HFFc6 (cell line): ENCODE results near the gene PRUNE2. TPM values are rescaled to one million over a fixed set of nuclear protein-coding genes. Genes with fewer than 3 reads are reported as not detected.

Experiments used
- DNase-seq: peaks from one replicate; pipeline ENCODE4 v3.0.0-alpha.2; 2018
- H3K27ac Mint-ChIP-seq: 2 replicates; pipeline ENCODE4 v1.8.0; 2020; ENCODE audit warnings: mild to moderate bottlenecking, mixed read lengths
- H3K27me3 Mint-ChIP-seq: 2 replicates; pipeline ENCODE4 v1.8.0; 2021; ENCODE audit warnings: mild to moderate bottlenecking, moderate library complexity, mixed read lengths; ENCODE audit not compliant: insufficient read depth
- H3K36me3 Mint-ChIP-seq: 2 replicates; pipeline ENCODE4 v1.8.0; 2021; ENCODE audit warnings: low read depth, mixed read lengths
- H3K4me1 Mint-ChIP-seq: 2 replicates; pipeline ENCODE4 v1.8.0; 2020; ENCODE audit warnings: low read depth, mixed read lengths
- H3K4me3 Mint-ChIP-seq: 2 replicates; pipeline ENCODE4 v1.8.0; 2020; ENCODE audit warnings: mild to moderate bottlenecking, moderate library complexity, mixed read lengths
- H3K9me3 Mint-ChIP-seq: 2 replicates; pipeline ENCODE4 v1.8.0; 2020; ENCODE audit warnings: mild to moderate bottlenecking, mixed read lengths
- CTCF ChIP-seq: fragments of 200-600 bp; sonication (generic); IDR thresholded peaks from 2 replicates; pipeline ENCODE4 v1.5.0; 2021; ENCODE audit warnings: antibody characterized with exemption, mild to moderate bottlenecking
- total RNA-seq, 6 experiments: library from RNA; stranded (reverse); fragmentation: NEBNext Ultra II Directional; extraction: Animal tissue kit (Norgen Biotek cat#: 25700); gene quantifications; 2 replicates in 1 of 6; 3 replicates in 5 of 6; pipeline ENCODE4 v1.2.3, GENCODE V29; 2021

PRUNE2 gene
- total RNA-seq, 6 experiments from 2014 or later = 0.02 to 0.29 (median 0.16) TPM; not detected in 2

DNA sequence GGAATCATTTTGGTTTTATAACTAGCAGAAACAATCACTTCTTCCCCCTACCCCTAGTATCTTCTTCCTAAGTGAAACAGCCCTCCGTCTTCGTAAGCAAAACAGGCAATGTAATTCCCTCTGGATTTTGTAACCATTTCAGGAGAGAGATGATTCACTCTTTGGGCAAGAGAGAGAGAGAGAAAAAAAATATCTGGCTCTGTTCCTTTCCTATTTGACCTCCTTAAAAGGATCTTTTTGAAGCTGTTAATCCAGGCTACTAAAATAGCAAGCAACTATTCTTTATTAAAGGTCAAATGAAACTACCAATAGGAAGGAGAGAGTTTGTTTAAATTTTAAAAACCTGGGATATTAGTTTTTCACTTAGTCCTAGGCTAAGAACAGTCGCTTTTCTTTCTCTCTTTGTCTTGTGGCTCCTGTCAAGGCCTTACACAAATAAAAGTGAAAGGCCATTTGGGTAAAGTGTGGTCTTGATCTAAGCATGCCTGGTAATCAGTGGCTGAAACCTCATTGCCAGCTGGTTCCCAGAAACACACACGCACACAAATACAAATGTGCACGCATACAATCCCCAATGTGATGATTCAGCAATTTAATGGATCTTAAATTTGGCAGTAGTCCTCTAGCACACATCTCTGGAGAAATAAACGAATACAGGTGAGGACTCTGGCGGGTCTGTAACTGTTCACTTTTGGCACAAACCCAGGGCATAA is 70.2 kb downstream of the PRUNE2 start:
- Mint-ChIP-seq H3K27me3 (peaks cover 4% of the 10 kb centered on the region), H3K27ac (peak overlapping the region; percentile 57), H3K9me3 (no peaks in the 10 kb centered on the region), H3K36me3 (no peaks in the 10 kb centered on the region), H3K4me1 (peaks cover 23% of the 10 kb centered on the region), H3K4me3 (peak overlapping the region; percentile 77)
- TF ChIP-seq CTCF = no peak
- DNase-seq = peak; percentile 47

GRCh38 chr9:76828447-76828846 is 77.5 kb downstream of the PRUNE2 start:
- H3K36me3 Mint-ChIP-seq = no peaks in the 10 kb centered on the region

DNA sequence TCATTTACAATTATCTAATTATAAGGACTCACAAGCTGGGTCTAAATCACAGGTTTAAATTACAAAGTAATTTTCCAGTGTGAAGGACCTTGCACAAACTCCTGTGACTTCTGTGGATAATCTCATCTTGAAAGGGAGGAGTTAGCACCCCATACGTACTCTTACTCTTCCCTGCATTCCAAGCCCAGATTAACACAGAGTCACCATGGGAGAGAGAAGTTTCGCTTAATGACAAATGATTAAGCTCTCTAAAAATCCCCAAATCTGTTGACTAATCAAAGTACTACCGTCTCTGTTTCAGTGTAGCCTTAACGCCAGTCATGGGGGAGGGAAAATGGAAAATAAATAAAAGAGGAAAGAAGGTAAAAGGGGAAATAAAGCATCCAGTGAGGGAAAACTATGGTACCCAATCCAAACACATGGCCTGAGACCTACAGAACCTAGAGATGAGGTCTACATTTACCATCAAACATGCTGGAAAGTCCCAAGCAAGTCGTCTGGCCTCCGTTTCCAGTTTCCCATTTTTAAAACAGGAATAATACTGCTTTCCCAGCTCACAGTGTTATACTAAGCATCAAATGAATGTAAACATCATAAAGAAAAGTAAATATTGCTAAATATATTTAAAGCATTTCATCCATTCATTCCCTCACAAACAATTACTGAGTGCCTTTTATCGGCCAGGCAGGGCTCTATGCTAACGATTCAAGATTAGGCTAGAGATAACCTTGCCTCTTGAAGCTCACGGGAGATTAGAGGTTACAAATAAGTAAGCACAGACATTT is 78.4 kb downstream of the PRUNE2 start:
- no peak for TF ChIP-seq CTCF
- Mint-ChIP-seq H3K27ac (no peak overlapping the region), H3K4me1 (no peaks in the 10 kb centered on the region), H3K9me3 (peaks cover 5% of the 10 kb centered on the region), H3K4me3 (no peak overlapping the region), H3K36me3 (no peaks in the 10 kb centered on the region), H3K27me3 (peaks cover 5% of the 10 kb centered on the region)
- DNase-seq = no peak

More at GRCh38 chr9:76828447-76828846, 77.5 kb downstream of the PRUNE2 start:
- H3K4me1 Mint-ChIP-seq = no peaks in the 10 kb centered on the region
- H3K9me3 Mint-ChIP-seq = peaks cover 5% of the 10 kb centered on the region
- peaks cover 5% of the 10 kb centered on the region for H3K27me3 Mint-ChIP-seq
- DNase-seq = no peak
- H3K27ac Mint-ChIP-seq = no peak overlapping the region
- H3K4me3 Mint-ChIP-seq = no peak overlapping the region
- TF ChIP-seq CTCF = no peak

DNA sequence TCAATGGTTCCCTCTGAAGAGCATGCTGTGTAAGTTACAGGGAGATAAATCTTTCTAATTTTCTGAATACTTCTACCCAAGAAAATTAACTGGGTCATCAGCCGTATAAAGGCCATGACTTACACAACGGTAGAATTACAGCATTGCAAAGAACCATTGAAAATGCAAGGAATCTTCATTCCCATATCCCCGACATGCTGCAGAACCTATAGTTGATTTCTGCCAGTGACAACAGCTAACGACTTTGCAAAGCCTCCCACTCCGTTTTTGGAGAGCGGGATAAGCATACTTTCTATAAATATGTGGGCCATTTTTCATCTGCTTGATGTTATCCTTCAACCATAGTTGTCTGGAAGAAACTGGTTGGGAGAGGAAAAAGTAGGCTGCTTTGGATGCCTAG is 85.5 kb downstream of the PRUNE2 start:
- Mint-ChIP-seq H3K4me1 (peaks cover 30% of the 10 kb centered on the region), H3K27ac (no peak overlapping the region), H3K36me3 (no peaks in the 10 kb centered on the region), H3K27me3 (peaks cover 2% of the 10 kb centered on the region; the same call in 1 of the 2 replicates), H3K9me3 (no peaks in the 10 kb centered on the region), H3K4me3 (no peak overlapping the region)
- TF ChIP-seq CTCF = no peak
- DNase-seq = no peak

DNA sequence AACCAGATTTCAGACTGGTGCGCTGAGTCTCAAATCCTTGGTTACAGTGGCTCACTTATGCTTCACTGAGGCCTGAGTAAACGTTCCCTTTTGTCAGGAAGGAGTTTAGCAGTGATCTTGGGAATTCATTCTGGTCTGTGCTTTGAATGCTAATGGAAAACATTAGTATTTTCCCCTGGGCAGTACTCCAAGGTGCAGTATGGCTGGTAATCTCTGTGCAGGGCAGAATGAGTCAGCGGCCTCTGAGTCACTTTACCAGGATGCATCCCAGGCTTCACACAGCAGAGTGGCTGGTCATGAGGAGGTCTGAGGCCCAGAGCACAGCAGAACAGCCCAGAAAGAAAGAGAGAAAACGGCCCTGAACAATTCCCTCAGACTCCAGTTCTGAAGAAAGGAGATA is 87.6 kb downstream of the PRUNE2 start:
- Mint-ChIP-seq H3K27ac (peak overlapping the region; percentile 87), H3K36me3 (no peaks in the 10 kb centered on the region), H3K4me1 (peaks cover 30% of the 10 kb centered on the region), H3K27me3 (0 out of 2 replicates have a peak, but pooled peaks cover 2% of the 10 kb centered on the region), H3K4me3 (peak overlapping the region; percentile 7; the same call in 1 of the 2 replicates), H3K9me3 (no peaks in the 10 kb centered on the region)
- no peak for TF ChIP-seq CTCF
- DNase-seq = peak; percentile 97
